ENCODE results near the gene MRPL43. TPM values are rescaled to one million over a fixed set of nuclear protein-coding genes. Genes with fewer than 3 reads are reported as not detected.

The MRPL43 gene
- total RNA-seq, 6 experiments from 2014 or later, result 37.0 to 73.5 (median 45.0) TPM

DNA sequence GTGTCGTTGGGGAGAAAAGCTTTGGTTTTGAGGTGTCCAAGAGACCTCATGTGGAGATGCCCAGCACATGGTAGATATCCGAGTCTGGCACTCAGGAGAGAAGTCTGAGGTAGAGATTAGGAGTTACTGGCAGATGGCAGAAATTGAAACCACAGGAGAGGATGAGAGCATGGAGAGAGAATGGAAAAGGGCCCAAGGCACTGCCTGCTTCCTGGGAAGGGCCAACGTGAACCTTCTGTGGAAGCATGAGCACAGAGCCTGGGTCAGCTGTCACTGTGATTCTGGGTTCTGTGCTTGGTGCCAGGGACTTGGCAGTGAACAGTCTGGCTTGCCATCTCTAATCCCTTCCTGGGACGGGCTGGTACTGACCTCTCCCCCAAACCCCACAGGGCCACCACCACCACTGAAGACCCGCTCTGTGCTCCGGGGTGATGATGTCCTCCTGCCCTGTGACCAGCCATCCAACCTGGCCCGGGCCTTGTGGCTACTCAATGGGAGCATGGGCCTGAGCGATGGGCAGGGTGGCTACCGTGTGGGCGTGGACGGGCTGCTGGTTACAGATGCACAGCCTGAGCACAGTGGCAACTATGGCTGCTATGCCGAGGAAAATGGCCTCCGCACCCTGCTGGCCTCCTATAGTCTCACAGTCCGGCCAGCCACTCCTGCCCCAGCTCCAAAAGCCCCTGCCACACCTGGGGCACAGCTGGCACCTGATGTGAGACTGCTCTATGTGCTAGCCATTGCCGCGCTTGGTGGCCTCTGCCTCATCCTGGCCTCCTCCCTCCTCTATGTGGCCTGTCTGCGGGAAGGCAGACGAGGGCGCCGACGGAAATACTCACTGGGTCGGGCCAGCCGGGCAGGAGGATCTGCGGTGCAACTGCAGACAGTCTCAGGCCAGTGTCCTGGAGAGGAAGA lies 4.1 kb downstream of the MRPL43 start:
- TF ChIP-seq, protein P1, sequence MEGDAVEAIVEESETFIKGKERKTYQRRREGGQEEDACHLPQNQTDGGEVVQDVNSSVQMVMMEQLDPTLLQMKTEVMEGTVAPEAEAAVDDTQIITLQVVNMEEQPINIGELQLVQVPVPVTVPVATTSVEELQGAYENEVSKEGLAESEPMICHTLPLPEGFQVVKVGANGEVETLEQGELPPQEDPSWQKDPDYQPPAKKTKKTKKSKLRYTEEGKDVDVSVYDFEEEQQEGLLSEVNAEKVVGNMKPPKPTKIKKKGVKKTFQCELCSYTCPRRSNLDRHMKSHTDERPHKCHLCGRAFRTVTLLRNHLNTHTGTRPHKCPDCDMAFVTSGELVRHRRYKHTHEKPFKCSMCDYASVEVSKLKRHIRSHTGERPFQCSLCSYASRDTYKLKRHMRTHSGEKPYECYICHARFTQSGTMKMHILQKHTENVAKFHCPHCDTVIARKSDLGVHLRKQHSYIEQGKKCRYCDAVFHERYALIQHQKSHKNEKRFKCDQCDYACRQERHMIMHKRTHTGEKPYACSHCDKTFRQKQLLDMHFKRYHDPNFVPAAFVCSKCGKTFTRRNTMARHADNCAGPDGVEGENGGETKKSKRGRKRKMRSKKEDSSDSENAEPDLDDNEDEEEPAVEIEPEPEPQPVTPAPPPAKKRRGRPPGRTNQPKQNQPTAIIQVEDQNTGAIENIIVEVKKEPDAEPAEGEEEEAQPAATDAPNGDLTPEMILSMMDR (IDR thresholded peaks at IDR 0.05), result no peak
- TF ChIP-seq POLR2A (IDR thresholded peaks at IDR 0.05), result no peak
- peak in 1 of 3 donors; percentile 48 for DNase-seq
- Histone ChIP-seq H3K27me3 (no peaks in the 10 kb centered on the region), H3K27ac (no peak overlapping the region), H3K36me3 (peaks cover 0 to 61% (median 15%) of the 10 kb centered on the region in 4 donors), H3K4me3 (no peak overlapping the region), H3K4me1 (peaks cover 0 to 25% (median 7%) of the 10 kb centered on the region in 4 donors), H3K9me3 (no peaks in the 10 kb centered on the region)
- WGBS (ENCODE audit: insufficient coverage, low coverage, low lambda C conversion rate, missing lambda C conversion rate), result 70% methylated on average over 4 of the region's 24 CpGs
- ATAC-seq, result no peak
- intact Hi-C loops (cut with DNase I), result no loop called here

DNA sequence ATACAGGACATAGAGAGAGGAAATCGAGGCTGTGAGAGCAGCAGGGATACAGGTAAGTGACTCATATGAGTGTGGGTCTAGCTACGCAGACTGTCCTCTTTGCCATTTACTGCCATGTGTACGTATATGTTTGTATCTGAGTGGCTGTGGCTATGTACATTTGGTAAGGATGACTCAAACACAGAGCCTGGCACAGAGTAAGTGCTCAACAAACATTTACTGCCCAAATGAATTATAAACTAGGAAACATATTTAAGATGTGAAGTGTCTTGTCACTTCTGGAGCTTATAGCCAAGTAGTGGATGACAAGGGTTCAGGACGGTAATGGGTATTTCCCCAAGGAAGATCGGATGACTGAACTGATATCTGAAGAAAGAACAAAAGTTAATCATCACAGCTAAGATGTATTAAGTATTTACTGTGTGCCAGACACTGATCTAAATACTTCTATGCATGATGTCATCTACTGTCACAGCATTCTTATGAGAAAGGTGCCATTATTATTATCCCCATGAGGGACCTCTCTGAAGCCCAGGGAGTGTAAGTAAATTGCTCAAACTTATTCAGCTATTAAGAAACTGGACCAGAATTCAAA lies 6.0 kb downstream of the MRPL43 start:
- Histone ChIP-seq H3K4me3 (no peak overlapping the region), H3K27ac (no peak overlapping the region), H3K36me3 (peaks cover 0 to 74% (median 19%) of the 10 kb centered on the region in 4 donors), H3K9me3 (no peaks in the 10 kb centered on the region), H3K27me3 (no peaks in the 10 kb centered on the region), H3K4me1 (peaks cover 0 to 16% (median 3%) of the 10 kb centered on the region in 4 donors)
- DNase-seq (no peak), ATAC-seq (no peak)
- intact Hi-C loops (cut with DNase I), result no loop called here
- TF ChIP-seq, protein P1 (IDR thresholded peaks at IDR 0.05), result no peak
- no peak for TF ChIP-seq POLR2A (IDR thresholded peaks at IDR 0.05)
- WGBS (ENCODE audit: insufficient coverage, low coverage, low lambda C conversion rate, missing lambda C conversion rate), result 70% methylated on average over 3 of the region's 5 CpGs

DNA sequence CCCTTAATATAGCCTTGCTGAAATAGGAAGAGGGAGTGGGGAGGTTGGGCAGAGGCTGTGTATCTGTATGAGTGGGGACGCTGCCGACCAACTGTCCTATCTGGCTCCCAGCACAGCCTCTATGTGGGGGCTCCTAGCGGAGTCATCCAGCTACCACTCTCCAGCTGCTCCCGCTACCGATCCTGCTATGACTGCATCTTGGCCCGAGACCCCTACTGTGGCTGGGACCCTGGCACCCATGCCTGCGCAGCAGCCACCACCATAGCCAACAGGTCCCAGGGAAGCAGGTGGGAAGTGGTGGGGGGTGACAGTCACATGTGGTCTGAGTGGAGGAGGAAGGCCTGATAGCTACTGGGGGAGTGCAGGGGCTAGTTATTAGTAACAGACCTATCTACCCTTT lies 6.6 kb downstream of the MRPL43 start:
- no CpG with 5 or more reads among the region's 7 CpGs for WGBS (ENCODE audit: insufficient coverage, low coverage, low lambda C conversion rate, missing lambda C conversion rate)
- peaks cover 0 to 74% (median 19%) of the 10 kb centered on the region in 4 donors for H3K36me3 ChIP-seq

DNA sequence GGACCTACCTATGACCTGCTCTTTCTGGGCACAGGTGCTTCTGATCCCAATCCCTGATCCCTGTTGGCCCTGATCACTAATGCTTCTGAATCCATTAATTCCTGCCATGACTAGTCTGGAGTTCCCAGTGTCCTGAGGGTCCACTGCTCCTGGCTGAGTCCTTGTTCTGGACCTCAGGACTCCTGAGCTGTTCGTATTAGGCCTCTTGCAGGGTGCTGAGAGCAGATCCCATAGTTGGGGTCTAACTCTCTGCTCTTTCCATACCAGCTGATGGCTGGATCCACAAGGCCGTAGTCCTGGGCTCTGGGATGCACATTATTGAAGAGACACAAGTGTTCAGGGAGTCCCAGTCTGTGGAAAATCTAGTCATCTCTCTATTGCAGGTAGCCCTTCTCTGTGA lies 7.0 kb downstream of the MRPL43 start:
- TF ChIP-seq POLR2A (IDR thresholded peaks at IDR 0.05), result no peak
- TF ChIP-seq, protein P1 (IDR thresholded peaks at IDR 0.05), result no peak
- Histone ChIP-seq H3K27me3 (no peaks in the 10 kb centered on the region), H3K4me3 (no peak overlapping the region), H3K36me3 (peaks cover 0 to 74% (median 19%) of the 10 kb centered on the region in 4 donors), H3K4me1 (peaks cover 0 to 6% (median 0%) of the 10 kb centered on the region in 4 donors), H3K9me3 (no peaks in the 10 kb centered on the region), H3K27ac (no peak overlapping the region)
- ATAC-seq, result no peak
- 71% methylated on average over 1 of the region's 2 CpGs for WGBS (ENCODE audit: insufficient coverage, low coverage, low lambda C conversion rate, missing lambda C conversion rate)
- DNase-seq, result no peak
- intact Hi-C loops (cut with DNase I), result no loop called here

More for the DNA sequence above, 6.6 kb downstream of the MRPL43 start:
- Histone ChIP-seq H3K27ac (no peak overlapping the region), H3K27me3 (no peaks in the 10 kb centered on the region), H3K4me3 (no peak overlapping the region), H3K4me1 (peaks cover 0 to 10% (median 0%) of the 10 kb centered on the region in 4 donors), H3K9me3 (no peaks in the 10 kb centered on the region)
- DNase-seq (peak in 1 of 3 donors; percentile 39), ATAC-seq (no peak)
- TF ChIP-seq, protein P1 (IDR thresholded peaks at IDR 0.05), result no peak
- no peak for TF ChIP-seq POLR2A (IDR thresholded peaks at IDR 0.05)
- intact Hi-C loops (cut with DNase I), result no loop called here

Data from right lobe of liver (tissue), 6 donors.